Stimulated activated CD8-positive, alpha-beta memory T cell treated with anti-CD3 and anti-CD28 coated beads, Interleukin-4, amount 100 ng/mL, for 1 hour (primary cell): ENCODE measurements around the gene RNGTT.
"Not testable (repeated sequence)": the region's sequence is repeated elsewhere in the genome, so short reads cannot be mapped to it uniquely, and the experiment has no call there.

Experiments
- DNase-seq, 2 donors: peaks; one replicate each; pipeline ENCODE4 v3.0.0-alpha.2; 2020; ENCODE audit warnings: low read depth in 2 of 2, low spot score in 1 of 2

Gene RNGTT

DNA sequence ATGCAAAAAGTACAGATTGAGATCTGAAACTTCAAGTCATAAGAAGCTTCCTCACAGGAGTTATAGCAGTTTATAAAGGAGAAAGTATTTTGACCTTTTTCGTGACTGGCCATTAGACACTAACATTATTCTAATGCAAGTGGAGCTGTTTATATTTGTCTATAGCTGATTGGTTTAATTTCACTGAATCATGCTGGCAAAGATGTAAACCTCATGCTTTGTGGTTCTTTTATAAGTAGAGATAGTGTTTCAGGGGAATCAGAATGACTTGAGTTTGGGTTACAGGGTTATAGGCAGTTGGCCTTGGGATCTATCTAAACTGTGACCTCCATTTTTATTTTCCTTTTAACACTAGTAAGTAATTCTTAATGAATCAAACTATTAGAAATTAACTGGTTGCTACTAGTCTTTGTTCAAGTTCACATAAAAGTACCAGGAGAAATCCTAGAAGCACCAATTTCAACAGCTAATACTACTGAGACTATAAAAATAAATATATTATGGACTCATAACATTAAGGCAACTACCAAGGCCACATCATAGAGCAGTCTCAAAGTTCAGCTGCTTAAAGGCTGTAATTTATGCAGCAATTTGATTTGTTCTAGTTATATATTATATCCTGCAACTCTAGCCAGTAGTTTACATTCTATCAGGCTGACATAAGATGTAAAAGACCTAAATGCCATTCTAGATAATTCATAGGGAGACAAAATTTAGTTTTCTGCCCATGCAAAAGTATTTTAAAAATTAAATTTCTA lies 94.0 kb downstream of the RNGTT start:
- no peak for DNase-seq

GRCh38 chr6:88867841-88868731 lies 95.3 kb downstream of the RNGTT start:
- no peak for DNase-seq

DNA sequence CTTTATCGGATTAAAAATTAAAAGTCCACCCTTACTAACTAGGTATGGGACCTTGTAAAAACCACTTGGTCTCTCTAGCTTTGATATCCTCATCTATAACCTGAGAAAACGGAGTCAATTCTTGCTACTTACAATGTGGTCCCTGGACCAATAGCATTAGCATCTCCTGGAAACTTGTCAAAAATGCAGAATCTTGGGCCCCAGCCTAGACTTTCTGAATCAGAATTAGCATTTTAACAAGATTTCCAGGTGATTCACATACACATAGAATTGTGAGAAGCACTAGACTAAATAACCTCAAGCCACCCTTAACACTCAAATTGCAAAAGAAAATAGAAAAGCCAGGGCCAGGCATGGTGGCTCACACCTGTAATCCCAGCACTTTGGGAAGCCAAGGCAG lies 96.6 kb downstream of the RNGTT start:
- DNase-seq: no peak

- DNase-seq: no peak
Observed at GRCh38 chr6:88865275-88865674, 98.1 kb downstream of the RNGTT start.

DNA sequence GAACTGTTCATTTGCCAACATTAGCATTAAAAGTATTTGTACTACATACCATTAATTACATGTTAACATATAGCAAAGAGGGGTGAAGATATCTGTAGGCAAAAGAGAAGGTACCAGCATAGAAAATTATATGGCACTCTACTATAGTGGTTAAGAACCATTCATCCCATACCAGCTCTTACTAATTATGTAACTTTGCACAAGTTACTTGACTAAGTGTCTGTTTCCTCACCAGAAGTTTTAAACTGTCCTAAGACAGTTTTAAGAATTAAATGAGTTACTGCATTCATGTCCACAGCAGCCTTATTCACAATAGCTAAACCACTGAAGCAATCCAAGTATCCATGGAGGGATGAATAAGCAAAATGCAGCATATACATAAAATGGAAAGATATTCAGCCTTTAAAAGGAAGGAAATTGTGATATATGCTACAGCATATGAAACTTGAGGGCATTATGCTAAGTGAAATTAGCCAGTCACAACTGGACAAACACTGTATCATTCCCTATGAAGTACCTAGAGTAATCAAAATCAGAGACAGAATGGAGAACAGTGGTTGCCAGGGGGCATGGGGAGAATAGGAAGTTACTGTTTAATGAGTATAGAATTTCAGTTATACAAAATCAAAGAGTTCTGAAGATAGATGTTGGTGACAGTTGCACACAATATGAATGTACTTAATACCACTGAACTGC lies 98.9 kb downstream of the RNGTT start:
- DNase-seq: no peak

GRCh38 chr6:88860310-88860709 lies 103.1 kb downstream of the RNGTT start:
- DNase-seq: no peak

DNA sequence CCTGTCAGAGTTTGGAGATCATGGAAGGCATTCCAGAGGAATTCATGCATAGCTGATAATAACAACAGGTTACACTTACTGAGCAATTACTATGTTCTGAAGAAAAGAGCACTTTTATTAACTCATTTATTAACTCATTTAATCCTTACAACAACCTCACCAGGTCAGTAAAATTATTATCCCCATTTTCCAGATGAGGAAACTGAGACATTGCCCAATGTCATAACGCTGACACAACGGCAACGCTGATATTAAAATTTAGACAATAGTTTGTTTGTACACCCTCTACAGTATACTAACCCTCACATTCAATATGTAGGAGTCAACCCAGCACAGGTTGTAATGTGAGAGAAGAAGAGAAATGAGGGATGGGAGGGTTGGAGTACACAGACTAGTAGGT lies 105.0 kb downstream of the RNGTT start:
- DNase-seq: no peak

GRCh38 chr6:88856566-88856965 lies 106.9 kb downstream of the RNGTT start:
- no peak for DNase-seq

- no peak for DNase-seq
Observed at GRCh38 chr6:88855541-88856147, 107.8 kb downstream of the RNGTT start.

DNA sequence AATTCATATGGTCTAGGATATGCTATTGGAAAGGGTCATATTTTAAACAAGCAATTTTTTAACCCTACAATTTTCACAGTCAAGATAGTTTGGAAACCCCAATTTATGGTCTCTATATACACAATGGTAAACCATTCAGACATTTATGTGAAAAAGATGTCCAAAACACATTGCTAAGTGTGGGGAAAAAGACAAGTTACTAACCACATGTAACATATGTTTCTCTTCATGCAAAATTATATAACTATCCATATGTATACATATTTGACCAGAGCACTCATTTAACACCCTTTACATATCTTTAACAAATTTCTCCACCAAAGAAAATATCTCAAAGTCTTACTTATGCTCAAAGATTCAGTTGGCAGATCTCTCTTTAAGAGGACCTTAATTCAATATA lies 110.6 kb downstream of the RNGTT start:
- DNase-seq: no peak

- DNase-seq: no peak
Observed at GRCh38 chr6:88852000-88852399, 111.4 kb downstream of the RNGTT start.

DNA sequence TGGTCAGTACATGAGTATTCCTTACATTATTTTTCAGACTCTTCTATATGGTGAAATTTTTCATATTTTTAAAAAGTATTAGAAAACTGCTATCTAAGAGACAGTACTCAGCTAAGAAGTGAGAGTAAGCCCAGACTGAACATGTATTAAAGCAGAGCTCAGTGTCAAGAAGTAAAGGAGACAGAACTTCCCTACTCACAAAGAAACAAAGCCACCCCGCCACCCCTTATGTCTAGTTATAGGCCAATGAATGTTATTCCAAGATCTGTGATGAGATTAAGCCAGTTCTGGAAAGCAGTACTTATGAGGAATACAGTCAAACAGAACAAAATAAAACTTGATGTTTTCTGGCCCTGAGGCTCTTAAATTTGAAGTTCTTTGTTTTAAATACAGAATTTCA lies 114.5 kb downstream of the RNGTT start:
- DNase-seq: no peak

GRCh38 chr6:88843040-88843439 lies 120.4 kb downstream of the RNGTT start:
- no peak for DNase-seq

GRCh38 chr6:88842320-88842719 lies 121.1 kb downstream of the RNGTT start:
- DNase-seq: no peak

DNA sequence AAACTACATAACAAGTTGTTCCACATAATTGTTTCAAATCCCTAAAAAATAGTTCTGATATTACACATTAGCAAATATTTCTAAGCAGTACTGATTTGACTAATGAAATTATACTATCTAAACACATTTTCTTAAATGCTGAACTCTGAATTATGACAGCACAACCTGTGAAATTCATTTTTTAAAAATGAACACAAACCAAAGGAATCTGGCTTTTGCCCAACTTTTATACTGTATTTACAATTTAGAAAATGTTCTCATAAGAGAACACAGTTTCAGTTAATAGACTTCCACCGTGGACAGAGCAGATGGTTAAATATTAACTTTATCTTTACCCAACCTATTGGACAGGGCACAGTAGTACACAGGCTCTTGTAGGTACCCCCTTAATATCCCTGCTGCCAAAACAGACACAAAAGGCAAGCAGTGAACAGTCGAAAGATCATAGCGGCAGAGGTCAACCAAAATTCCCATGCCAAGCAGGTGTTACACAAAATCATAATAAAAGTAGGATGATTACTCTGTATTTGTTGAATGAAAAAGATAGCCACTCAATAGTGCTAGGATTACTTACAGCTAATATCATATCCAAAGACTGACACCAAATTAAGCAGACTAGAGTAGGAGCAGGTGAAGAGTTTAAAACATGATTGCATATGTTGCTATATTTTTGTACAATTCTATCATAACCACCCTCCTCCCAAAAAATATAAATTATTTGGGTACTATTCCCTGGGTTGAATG lies 122.5 kb downstream of the RNGTT start:
- DNase-seq: no peak

- DNase-seq: no peak
Observed at GRCh38 chr6:88840289-88840688, 123.1 kb downstream of the RNGTT start.

DNA sequence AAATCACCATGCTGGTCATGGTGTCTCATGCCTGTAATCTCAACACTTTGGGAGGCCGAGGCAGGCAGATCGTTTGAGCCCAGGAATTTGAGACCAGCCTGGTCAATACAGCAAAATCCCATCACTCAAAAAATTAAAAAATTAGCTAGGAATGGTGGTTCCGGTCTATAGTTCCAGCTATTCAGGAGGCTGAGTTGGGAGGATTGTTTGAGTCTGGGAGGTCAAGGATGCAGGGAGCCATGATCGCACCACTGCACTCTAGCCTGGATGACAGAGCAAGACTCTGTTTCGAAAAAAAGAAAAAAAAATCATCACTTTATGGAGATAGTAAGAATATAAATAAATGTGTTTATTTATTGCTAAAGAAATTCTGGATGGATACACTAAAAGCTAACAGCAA lies 124.1 kb downstream of the RNGTT start:
- DNase-seq: no peak

- DNase-seq: no peak
Observed at GRCh38 chr6:88835210-88835609, 128.2 kb downstream of the RNGTT start.

DNA sequence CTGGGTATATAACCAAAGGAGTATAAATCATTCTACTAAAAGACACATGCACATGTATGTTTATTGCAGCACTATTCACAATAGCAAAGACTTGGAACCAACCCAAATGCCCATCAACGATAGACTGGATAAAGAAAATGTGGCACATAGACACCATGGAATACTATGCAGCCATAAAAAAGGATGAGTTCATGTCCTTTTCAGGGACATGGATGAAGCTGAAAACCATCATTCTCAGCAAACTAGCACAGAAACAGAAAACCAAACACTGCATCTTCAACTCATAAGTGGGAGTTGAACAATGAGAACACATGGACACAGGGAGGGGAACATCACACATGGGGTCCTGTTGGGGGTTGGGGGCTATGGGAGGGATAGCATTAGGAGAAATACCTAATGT lies 130.3 kb downstream of the RNGTT start:
- DNase-seq: not testable (repeated sequence)

- not testable (repeated sequence) for DNase-seq
Observed at GRCh38 chr6:88827599-88827998, 135.8 kb downstream of the RNGTT start.

DNA sequence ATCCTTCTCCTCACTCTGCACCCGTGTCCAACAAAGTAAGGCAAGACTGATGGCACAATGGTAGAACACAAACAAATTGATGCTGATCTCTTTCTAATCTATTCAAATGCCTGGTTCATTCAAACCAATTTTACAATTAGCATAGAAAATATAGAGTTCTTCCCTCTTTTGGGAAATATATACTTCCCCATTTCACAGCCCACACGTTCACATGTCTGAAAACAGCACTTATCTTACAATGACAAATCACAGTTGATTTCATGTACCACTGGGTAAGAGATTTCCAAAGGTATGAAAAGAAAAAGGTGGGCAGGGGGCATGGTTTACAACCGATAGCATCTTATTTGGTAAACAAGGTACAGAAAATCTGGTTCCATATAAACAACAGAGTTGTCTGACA lies 137.6 kb downstream of the RNGTT start:
- DNase-seq: no peak
